GM12865 (cell line): ENCODE results near the gene GALNT18.

Experiments used
- DNase-seq: peaks from one replicate; pipeline ENCODE4 v3.0.0; 2010; ENCODE audit warnings: low read depth
- H3K4me3 ChIP-seq: 2 replicates; pipeline ENCODE4 v1.5.1; 2011; ENCODE audit warnings: mild to moderate bottlenecking, low read depth, low read length, control low read depth
- TF ChIP-seq, protein P1 (sequence below): IDR thresholded peaks from 2 replicates; pipeline ENCODE4 v1.5.1; 2011; ENCODE audit warnings: low read length, control low read depth, low read depth, inconsistent platforms; ENCODE audit not compliant: insufficient read depth; ENCODE audit errors: missing control alignments

GALNT18 gene

DNA sequence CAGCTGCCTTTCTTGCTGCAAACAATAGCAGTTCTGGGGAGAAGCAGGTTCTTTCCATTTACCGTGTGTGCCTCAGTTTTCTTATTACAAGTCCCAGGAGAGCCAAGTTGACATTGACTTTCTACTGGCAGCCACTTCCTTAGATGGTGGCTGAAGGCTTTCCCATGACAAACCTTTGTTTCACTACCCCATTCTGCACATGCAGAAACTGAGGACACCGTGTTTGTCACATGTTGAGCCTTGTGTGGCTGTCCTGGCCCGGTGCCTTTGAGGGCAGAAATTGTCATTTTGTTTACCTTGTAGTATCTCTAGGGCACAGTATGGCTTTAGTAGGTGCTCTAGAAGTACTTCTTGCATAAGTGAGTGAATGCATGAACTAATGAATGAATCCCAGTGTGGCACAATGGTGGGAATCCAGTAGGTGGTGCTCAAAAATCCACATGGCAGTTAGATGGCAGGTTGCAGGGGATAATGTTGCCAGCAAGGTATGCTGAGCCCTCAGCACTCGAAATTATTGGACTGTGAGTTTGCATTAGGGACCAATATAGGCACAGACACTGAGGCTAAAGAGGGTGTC is 370.3 kb downstream of the GALNT18 start:
- DNase-seq = peak; percentile 68
- TF ChIP-seq, protein P1, sequence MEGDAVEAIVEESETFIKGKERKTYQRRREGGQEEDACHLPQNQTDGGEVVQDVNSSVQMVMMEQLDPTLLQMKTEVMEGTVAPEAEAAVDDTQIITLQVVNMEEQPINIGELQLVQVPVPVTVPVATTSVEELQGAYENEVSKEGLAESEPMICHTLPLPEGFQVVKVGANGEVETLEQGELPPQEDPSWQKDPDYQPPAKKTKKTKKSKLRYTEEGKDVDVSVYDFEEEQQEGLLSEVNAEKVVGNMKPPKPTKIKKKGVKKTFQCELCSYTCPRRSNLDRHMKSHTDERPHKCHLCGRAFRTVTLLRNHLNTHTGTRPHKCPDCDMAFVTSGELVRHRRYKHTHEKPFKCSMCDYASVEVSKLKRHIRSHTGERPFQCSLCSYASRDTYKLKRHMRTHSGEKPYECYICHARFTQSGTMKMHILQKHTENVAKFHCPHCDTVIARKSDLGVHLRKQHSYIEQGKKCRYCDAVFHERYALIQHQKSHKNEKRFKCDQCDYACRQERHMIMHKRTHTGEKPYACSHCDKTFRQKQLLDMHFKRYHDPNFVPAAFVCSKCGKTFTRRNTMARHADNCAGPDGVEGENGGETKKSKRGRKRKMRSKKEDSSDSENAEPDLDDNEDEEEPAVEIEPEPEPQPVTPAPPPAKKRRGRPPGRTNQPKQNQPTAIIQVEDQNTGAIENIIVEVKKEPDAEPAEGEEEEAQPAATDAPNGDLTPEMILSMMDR = no peak
- H3K4me3 ChIP-seq = no peak overlapping the region

DNA sequence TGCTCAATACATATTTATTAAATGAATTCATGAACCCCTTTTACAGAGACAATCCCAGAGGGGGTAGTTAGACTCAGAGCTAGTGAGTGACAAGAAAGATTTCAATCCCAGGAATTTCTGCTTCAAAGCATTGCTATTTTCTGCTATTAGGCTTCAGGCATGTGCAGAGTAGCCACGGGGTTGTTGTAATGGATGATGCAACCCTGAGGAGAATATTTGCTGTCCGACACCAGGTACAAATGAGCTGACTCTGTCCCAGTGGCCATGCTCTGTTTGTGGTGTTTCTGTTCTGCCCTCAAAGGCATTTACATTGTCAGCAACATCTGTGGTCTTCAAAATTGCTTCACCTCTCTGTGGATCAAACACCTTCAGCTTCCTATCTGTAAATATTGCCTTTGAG is 371.3 kb downstream of the GALNT18 start:
- peak; percentile 36 for DNase-seq
- H3K4me3 ChIP-seq = no peak overlapping the region
- TF ChIP-seq, protein P1 = no peak

DNA sequence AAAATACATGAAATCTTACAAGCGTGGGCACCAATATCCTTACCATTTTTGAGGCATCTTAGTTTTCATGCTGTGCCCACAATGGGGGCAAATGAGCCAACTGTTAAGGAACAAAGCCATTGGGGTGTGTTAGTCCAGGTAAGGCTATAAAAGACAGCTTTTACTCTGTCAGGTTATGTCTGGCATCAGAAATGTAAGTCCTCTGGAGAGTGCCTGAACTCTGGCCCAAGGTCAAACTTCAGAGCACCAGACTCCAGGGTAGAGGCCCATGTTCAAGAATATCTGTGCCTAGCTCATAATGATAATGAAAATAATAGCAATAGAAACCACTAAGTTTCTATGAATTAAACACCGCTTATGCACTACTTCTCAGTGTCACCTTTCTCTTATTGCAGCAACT is 374.2 kb downstream of the GALNT18 start:
- TF ChIP-seq, protein P1 = no peak
- H3K4me3 ChIP-seq = no peak overlapping the region
- peak; percentile 52 for DNase-seq

DNA sequence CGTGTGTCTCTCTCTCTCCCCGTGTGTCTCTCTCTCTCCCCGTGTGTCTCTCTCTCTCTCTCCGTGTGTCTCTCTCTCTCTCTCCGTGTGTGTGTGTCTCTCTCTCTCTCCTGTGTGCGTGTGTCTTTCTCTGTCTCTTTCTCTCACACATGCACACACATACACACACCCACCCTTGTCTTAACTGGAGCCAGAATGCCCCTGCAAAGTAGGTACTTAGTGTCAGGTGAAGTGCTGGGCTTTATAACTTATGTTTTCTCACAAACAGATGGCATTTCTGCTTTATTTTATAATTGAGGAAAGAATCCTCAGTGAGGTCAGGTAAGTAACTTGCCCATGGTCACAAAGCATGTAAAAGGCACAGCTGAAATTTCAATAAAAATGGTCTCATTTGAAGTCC is 374.7 kb downstream of the GALNT18 start:
- TF ChIP-seq, protein P1 = no peak
- H3K4me3 ChIP-seq = no peak overlapping the region
- DNase-seq = no peak

DNA sequence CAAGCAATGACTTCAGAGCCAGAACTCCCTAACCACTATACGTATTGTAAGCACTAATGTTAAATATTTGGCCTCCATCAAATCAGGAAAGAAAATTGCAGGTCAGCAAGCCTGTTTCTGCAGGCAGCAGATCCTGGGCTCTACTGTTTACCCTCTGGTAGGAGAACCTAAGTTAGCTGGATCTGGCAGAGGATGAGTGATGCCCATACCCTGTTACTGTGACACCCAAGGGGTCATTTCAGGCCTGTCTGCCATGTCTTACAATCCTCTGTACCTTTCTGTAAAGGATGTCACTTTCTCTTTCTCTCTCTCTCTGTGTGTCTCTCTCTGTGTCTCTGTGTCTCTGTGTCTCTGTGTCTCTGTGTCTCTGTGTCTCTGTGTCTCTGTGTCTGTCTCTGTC is 375.6 kb downstream of the GALNT18 start:
- TF ChIP-seq, protein P1 = no peak
- DNase-seq = no peak
- H3K4me3 ChIP-seq = no peak overlapping the region

DNA sequence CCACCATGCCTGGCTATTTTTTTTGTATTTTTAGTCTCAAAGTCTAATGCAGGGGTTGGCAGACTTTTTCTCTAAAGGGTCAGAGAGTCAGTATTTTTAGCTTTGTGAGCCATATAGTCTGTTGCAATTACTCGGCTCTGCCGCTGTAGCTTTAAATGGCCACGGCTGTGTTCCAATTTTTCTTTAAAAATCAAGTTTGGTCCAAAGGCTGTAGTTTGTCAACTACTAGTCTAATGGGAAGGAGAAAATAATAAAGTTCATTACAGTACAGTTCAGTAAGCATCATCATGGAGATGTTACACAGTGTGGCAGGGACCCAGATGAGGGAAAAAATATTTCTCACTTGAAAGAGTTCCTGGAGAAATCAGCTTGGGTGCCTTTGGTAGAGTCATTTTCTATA is 376.4 kb downstream of the GALNT18 start:
- no peak for DNase-seq
- TF ChIP-seq, protein P1 = no peak
- no peak overlapping the region for H3K4me3 ChIP-seq

DNA sequence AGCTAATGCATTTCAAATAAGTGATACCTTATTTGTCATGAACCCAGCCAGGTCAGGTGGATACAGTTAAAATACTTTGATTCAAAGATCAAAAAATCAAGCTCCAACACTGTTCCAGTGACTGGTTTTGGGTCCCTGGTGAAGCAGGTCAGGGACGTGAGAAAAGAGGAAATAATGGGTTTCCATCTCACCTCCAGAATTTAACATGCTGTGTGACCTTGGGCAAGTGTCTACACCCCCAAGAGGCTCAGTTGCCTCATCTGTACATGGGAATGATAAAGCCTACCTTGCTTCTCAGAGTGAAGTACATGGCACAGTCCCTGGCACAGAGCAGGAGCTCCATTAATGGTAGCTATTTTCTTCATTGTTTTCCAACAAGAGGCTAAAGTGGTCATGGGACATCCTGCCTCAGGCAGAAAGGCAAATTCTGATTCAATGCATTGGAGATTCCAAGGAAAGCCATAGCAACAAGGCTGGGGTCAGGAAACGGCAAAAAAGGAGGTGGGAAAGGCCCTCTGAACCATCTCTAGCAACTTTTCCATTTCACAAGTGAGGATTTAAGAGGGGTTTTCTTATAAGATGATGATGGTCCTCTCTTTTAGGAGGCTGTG is 377.2 kb downstream of the GALNT18 start:
- TF ChIP-seq, protein P1 = no peak
- DNase-seq = peak; percentile 13
- no peak overlapping the region for H3K4me3 ChIP-seq
